Gastroesophageal sphincter (tissue), 4 donors: ENCODE data around the gene FAR2. TPM values are rescaled to one million over a fixed set of nuclear protein-coding genes. Genes with fewer than 3 reads are reported as not detected.

Experiments used
- ATAC-seq: fragments of 150-250 bp; one replicate; pipeline ENCODE4 v1.9.1; 2016; ENCODE audit warnings: mild to moderate bottlenecking, moderate library complexity
- H3K27ac ChIP-seq, 4 donors: fragments of 200-600 bp; sonication (generic) in 3 of 4; 1 replicate in 3 of 4; 2 replicates in 1 of 4; pipeline ENCODE4 v1.5.1; 2016 to 2019
- H3K27me3 ChIP-seq: fragments of 200-600 bp; sonication (generic); one replicate; pipeline ENCODE4 v1.5.1; 2019
- H3K36me3 ChIP-seq, 2 donors: fragments of 200-600 bp; sonication (generic); one replicate each; pipeline ENCODE4 v1.5.1; 2019; ENCODE audit warnings: control low read depth in 1 of 2
- H3K4me1 ChIP-seq, 3 donors: fragments of 200-600 bp; sonication (generic); 1 replicate in 2 of 3; 2 replicates in 1 of 3; pipeline ENCODE4 v1.5.1; 2016 to 2019; ENCODE audit warnings: control low read depth in 2 of 3
- H3K4me3 ChIP-seq, 2 donors: fragments of 200-600 bp; sonication (generic); one replicate each; pipeline ENCODE4 v1.5.1; 2019; ENCODE audit warnings: mild to moderate bottlenecking in 1 of 2, moderate library complexity in 1 of 2
- H3K9me3 ChIP-seq, 3 donors: fragments of 200-600 bp; sonication (generic); one replicate each; pipeline ENCODE4 v1.5.1; 2017 to 2019; ENCODE audit warnings: control low read depth in 2 of 3
- CTCF ChIP-seq, 4 experiments: fragments of 200-600 bp in 2 of 4; fragments of 450-650 bp in 2 of 4; sonication (generic) in 1 of 4; IDR thresholded peaks; one replicate each; pipeline ENCODE4 v1.5.1; 2017 to 2019; ENCODE audit warnings: antibody characterized with exemption in 4 of 4, mild to moderate bottlenecking in 2 of 4, moderate library complexity in 2 of 4
- EP300 ChIP-seq: sonication (generic); formaldehyde crosslinking; IDR thresholded peaks from one replicate; pipeline ENCODE4 v1.6.1; 2017; ENCODE audit warnings: antibody characterized with exemption, mild to moderate bottlenecking
- POLR2A ChIP-seq, 2 donors: fragments of 450-650 bp; IDR thresholded peaks; one replicate each; pipeline ENCODE4 v1.6.1; 2017; ENCODE audit warnings: antibody characterized with exemption in 2 of 2, mild to moderate bottlenecking in 2 of 2, moderate library complexity in 1 of 2
- POLR2AphosphoS5 ChIP-seq: sonication (generic); formaldehyde crosslinking; IDR thresholded peaks from one replicate; pipeline ENCODE4 v1.6.1; 2017; ENCODE audit warnings: antibody characterized with exemption
- WGBS, 2 donors: methylation state at CpG; one replicate each; pipeline ENCODE4 v1.1.5; 2018; ENCODE audit warnings: low coverage in 1 of 2; 5-methylcytosine and 5-hydroxymethylcytosine counted together
- total RNA-seq, 4 donors: library from RNA; depleted of rRNA; stranded (reverse); fragments of >200 nt; gene quantifications; one replicate each; pipeline ENCODE4 v1.1.0, GENCODE V29; 2016

Gene FAR2
- total RNA-seq, 4 donors from 2014 or later: 8.8 to 15.8 (median 11.9) TPM

GRCh38 chr12:29225834-29226233 lies 76.8 kb downstream of the FAR2 start:
- Histone ChIP-seq H3K4me3 (no peak overlapping the region), H3K36me3 (no peaks in the 10 kb centered on the region), H3K9me3 (no peaks in the 10 kb centered on the region), H3K4me1 (no peaks in the 10 kb centered on the region), H3K27ac (no peak overlapping the region), H3K27me3 (no peaks in the 10 kb centered on the region)
- TF ChIP-seq CTCF (IDR thresholded peaks at IDR 0.05) (no peak), POLR2A (IDR thresholded peaks at IDR 0.05) (no peak), EP300 (no peak), POLR2AphosphoS5 (no peak)
- 73% methylated on average over 2 of the region's 2 CpGs for WGBS, 2 donors
- ATAC-seq: no peak

GRCh38 chr12:29226616-29227015 lies 77.5 kb downstream of the FAR2 start:
- Histone ChIP-seq H3K27me3 (no peaks in the 10 kb centered on the region), H3K9me3 (no peaks in the 10 kb centered on the region), H3K27ac (no peak overlapping the region), H3K4me3 (no peak overlapping the region), H3K4me1 (no peaks in the 10 kb centered on the region), H3K36me3 (no peaks in the 10 kb centered on the region)
- TF ChIP-seq POLR2A (IDR thresholded peaks at IDR 0.05) (no peak), CTCF (IDR thresholded peaks at IDR 0.05) (no peak), POLR2AphosphoS5 (no peak), EP300 (no peak)
- no peak for ATAC-seq

- Histone ChIP-seq H3K4me3 (no peak overlapping the region), H3K9me3 (no peaks in the 10 kb centered on the region), H3K27ac (no peak overlapping the region), H3K27me3 (no peaks in the 10 kb centered on the region), H3K4me1 (no peaks in the 10 kb centered on the region), H3K36me3 (no peaks in the 10 kb centered on the region)
- WGBS, 2 donors: 54 to 65% methylated on average over 5 to 9 of the region's 9 CpGs
- TF ChIP-seq CTCF (IDR thresholded peaks at IDR 0.05) (no peak), POLR2A (IDR thresholded peaks at IDR 0.05) (no peak), POLR2AphosphoS5 (no peak), EP300 (no peak)
- ATAC-seq: no peak
Measured at GRCh38 chr12:29228474-29229157, 79.5 kb downstream of the FAR2 start.

GRCh38 chr12:29229158-29229505 lies 80.1 kb downstream of the FAR2 start:
- ATAC-seq: no peak
- Histone ChIP-seq H3K4me1 (no peaks in the 10 kb centered on the region), H3K27me3 (no peaks in the 10 kb centered on the region), H3K4me3 (no peak overlapping the region), H3K27ac (no peak overlapping the region), H3K36me3 (no peaks in the 10 kb centered on the region), H3K9me3 (no peaks in the 10 kb centered on the region)
- WGBS, 2 donors: 89 to 100% methylated on average over 1 to 2 of the region's 2 CpGs
- no peak for TF ChIP-seq POLR2A (IDR thresholded peaks at IDR 0.05)
- no peak for TF ChIP-seq CTCF (IDR thresholded peaks at IDR 0.05)
- TF ChIP-seq EP300: no peak
- TF ChIP-seq POLR2AphosphoS5: no peak

- no peaks in the 10 kb centered on the region for H3K27me3 ChIP-seq
- no peak overlapping the region for H3K4me3 ChIP-seq
- no peak for ATAC-seq
- 69 to 77% methylated on average over 2 to 3 of the region's 3 CpGs for WGBS, 2 donors
- H3K27ac ChIP-seq: no peak overlapping the region
- no peaks in the 10 kb centered on the region for H3K9me3 ChIP-seq
- TF ChIP-seq POLR2A (IDR thresholded peaks at IDR 0.05) (no peak), EP300 (no peak), CTCF (IDR thresholded peaks at IDR 0.05) (no peak), POLR2AphosphoS5 (no peak)
- H3K36me3 ChIP-seq: no peaks in the 10 kb centered on the region
- no peaks in the 10 kb centered on the region for H3K4me1 ChIP-seq
Measured at GRCh38 chr12:29229937-29230336, 80.9 kb downstream of the FAR2 start.
